IMR-90 (cell line): Measurements from ENCODE around the gene FBXW7.

ENCODE experiments used
- CHD1 ChIP-seq: IDR thresholded peaks from 2 replicates; pipeline ENCODE4 v1.6.1; 2012; ENCODE audit warnings: low read depth, low read length, improper control_type of control experiment
- MAZ ChIP-seq: IDR thresholded peaks from 2 replicates; pipeline ENCODE4 v1.6.1; 2012; ENCODE audit warnings: low read depth, mild to moderate bottlenecking, low read length, improper control_type of control experiment, moderate library complexity, borderline replicate concordance
- NFE2L2 ChIP-seq: fragments of 150-350 bp; IDR thresholded peaks from 2 replicates; pipeline ENCODE4 v1.6.1; 2016; ENCODE audit warnings: low read depth, mild to moderate bottlenecking, low read length
- SMC3 ChIP-seq: fragments of 150-350 bp; IDR thresholded peaks from 2 replicates; pipeline ENCODE4 v1.6.1; 2016; ENCODE audit warnings: low read depth, mild to moderate bottlenecking, antibody characterized with exemption, low read length, moderate library complexity
- TF ChIP-seq, protein P1 (sequence below): fragments of 150-350 bp; IDR thresholded peaks from 2 replicates; pipeline ENCODE4 v1.6.1; 2017; ENCODE audit warnings: mild to moderate bottlenecking, antibody characterized with exemption, low read length, low read depth

DNA sequence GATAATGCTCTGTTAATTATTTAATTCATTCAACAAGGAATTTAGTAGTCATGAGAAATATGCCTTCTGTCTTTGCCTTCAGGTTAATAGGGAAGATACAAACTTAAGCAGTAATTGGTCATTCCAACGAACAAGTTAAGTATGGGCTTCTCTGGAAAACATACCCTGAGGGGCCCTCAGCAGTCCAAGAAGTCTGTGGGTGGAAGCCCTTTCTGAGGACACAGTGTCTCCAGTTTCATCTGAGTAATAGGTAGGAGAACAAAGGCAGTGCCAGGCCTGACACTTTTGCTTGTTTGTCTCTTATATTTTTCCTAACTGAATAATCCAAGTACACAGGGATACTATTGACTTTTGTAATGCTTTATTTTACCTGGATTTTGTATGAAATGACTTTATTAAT lies 262.5 kb downstream of the FBXW7 start:
- TF ChIP-seq, protein P1, sequence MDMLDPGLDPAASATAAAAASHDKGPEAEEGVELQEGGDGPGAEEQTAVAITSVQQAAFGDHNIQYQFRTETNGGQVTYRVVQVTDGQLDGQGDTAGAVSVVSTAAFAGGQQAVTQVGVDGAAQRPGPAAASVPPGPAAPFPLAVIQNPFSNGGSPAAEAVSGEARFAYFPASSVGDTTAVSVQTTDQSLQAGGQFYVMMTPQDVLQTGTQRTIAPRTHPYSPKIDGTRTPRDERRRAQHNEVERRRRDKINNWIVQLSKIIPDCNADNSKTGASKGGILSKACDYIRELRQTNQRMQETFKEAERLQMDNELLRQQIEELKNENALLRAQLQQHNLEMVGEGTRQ, result no peak
- TF ChIP-seq CHD1 (no peak), NFE2L2 (no peak), MAZ (no peak), SMC3 (no peak)
